Upper lobe of left lung (tissue), 4 donors: Measurements from ENCODE around the gene SERPINA5.
"Not testable (repeated sequence)": the region's sequence is repeated elsewhere in the genome, so short reads cannot be mapped to it uniquely, and the experiment has no call there.

Experiments
- EP300 ChIP-seq, 4 donors: sonication (generic); formaldehyde crosslinking; IDR thresholded peaks; one replicate each; pipeline ENCODE4 v1.5.1; 2017; ENCODE audit warnings: antibody characterized with exemption in 4 of 4, control low read depth in 2 of 4
- POLR2A ChIP-seq, 4 donors: fragments of 450-650 bp; IDR thresholded peaks; one replicate each; pipeline ENCODE4 v1.5.1; 2016 to 2017; ENCODE audit warnings: antibody characterized with exemption in 4 of 4, mild to moderate bottlenecking in 2 of 4
- POLR2AphosphoS5 ChIP-seq, 2 donors: sonication (generic); formaldehyde crosslinking; IDR thresholded peaks; one replicate each; pipeline ENCODE4 v1.5.1; 2017; ENCODE audit warnings: antibody characterized with exemption in 2 of 2
- TF ChIP-seq, protein P1 (sequence below), 6 experiments: fragments of 450-650 bp in 4 of 6; fragments of 200-600 bp in 2 of 6; sonication (generic) in 2 of 6; IDR thresholded peaks; one replicate each; pipeline ENCODE4 v1.5.1; 2016 to 2019; ENCODE audit warnings: antibody characterized with exemption in 6 of 6

DNA sequence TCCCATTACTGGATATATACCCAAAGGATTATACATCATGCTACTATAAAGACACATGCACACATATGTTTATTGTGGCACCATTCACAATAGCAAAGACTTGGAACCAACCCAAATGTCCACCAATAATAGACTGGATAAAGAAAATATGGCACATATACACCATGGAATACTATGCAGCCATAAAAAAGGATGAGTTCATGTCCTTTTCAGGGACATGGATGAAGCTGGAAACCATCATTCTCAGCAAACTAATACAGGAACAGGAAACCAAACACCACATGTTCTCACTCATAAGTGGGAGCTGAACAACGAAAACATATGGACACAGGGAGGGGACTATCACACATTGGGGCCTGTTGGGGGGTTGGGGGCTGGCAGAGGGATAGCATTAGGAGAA is 27.7 kb downstream of the SERPINA5 start:
- TF ChIP-seq, protein P1, sequence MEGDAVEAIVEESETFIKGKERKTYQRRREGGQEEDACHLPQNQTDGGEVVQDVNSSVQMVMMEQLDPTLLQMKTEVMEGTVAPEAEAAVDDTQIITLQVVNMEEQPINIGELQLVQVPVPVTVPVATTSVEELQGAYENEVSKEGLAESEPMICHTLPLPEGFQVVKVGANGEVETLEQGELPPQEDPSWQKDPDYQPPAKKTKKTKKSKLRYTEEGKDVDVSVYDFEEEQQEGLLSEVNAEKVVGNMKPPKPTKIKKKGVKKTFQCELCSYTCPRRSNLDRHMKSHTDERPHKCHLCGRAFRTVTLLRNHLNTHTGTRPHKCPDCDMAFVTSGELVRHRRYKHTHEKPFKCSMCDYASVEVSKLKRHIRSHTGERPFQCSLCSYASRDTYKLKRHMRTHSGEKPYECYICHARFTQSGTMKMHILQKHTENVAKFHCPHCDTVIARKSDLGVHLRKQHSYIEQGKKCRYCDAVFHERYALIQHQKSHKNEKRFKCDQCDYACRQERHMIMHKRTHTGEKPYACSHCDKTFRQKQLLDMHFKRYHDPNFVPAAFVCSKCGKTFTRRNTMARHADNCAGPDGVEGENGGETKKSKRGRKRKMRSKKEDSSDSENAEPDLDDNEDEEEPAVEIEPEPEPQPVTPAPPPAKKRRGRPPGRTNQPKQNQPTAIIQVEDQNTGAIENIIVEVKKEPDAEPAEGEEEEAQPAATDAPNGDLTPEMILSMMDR (IDR thresholded peaks at IDR 0.05): not testable (repeated sequence)
- not testable (repeated sequence) for TF ChIP-seq EP300, POLR2A, POLR2AphosphoS5 (IDR thresholded peaks at IDR 0.05)
